ENCODE data around the gene CROCC2. TPM values are rescaled to one million over a fixed set of nuclear protein-coding genes. Genes with fewer than 3 reads are reported as not detected.

CROCC2 gene
- polyA plus RNA-seq, 1 of the 3 experiments (the other 2 are of a cell fraction): not detected

DNA sequence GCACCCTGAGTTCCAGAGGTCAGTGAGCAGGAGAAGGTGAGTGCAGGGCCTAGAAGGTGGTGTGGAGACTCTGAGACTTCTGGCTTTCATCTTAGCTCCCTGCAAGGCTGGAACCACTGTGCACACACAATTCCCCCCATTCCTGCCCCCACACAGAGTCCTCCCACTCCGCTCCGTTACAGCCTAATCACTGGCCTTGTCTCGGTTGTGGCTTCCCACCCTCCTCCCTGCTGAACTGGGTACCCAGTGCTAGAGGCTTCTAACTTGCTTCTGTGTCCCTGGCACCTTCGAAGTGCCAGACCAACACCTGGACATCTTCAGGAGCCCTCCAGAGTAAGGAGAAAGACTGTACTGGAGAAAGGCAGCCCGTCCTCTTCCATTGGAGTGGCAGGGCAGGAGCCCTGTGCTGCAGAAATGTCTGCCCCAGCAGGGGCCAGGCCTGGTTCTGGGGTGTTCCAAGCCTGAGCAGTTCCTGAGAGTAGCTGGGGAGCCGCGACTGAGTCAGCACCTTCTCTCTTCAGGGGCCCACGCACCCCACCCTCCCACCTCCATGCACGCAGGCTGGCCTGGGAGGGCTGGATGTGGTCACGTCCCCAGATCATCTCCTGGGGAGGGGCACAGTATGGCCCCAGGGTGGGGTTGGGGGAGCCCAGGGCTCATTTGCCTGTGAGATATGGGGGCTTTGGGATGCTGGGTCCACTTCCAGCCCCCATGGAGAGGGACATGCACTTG lies 23.4 kb downstream of the CROCC2 start (continued):
- TF ChIP-seq FOXM1 (IDR thresholded peaks at IDR 0.05; ENCODE audit: low read depth) (no peak), CHD2 (IDR thresholded peaks at IDR 0.05; ENCODE audit: low read length, partially characterized antibody) (no peak), TEAD4 (IDR thresholded peaks at IDR 0.05; ENCODE audit: borderline replicate concordance, insufficient read depth) (no peak), FOXJ3 (CRISPR knock-in tag; IDR thresholded peaks at IDR 0.05) (no peak), MXI1 (IDR thresholded peaks at IDR 0.05; ENCODE audit: low read depth, low read length) (no peak), MEF2A (IDR thresholded peaks at IDR 0.05; ENCODE audit: borderline replicate concordance, low read depth) (no peak), NRF1 (IDR thresholded peaks at IDR 0.05; ENCODE audit: low read depth, low read length) (no peak), POLR2AphosphoS5 (IDR thresholded peaks at IDR 0.05; ENCODE audit: low read depth, low read length) (no peak), TAF1 (IDR thresholded peaks at IDR 0.05; ENCODE audit: borderline replicate concordance, low read depth, low read length) (no peak)
- TF ChIP-seq, protein P1, sequence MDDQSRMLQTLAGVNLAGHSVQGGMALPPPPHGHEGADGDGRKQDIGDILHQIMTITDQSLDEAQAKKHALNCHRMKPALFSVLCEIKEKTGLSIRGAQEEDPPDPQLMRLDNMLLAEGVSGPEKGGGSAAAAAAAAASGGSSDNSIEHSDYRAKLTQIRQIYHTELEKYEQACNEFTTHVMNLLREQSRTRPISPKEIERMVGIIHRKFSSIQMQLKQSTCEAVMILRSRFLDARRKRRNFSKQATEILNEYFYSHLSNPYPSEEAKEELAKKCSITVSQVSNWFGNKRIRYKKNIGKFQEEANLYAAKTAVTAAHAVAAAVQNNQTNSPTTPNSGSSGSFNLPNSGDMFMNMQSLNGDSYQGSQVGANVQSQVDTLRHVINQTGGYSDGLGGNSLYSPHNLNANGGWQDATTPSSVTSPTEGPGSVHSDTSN (IDR thresholded peaks at IDR 0.05): no peak
- TF ChIP-seq, protein P2, sequence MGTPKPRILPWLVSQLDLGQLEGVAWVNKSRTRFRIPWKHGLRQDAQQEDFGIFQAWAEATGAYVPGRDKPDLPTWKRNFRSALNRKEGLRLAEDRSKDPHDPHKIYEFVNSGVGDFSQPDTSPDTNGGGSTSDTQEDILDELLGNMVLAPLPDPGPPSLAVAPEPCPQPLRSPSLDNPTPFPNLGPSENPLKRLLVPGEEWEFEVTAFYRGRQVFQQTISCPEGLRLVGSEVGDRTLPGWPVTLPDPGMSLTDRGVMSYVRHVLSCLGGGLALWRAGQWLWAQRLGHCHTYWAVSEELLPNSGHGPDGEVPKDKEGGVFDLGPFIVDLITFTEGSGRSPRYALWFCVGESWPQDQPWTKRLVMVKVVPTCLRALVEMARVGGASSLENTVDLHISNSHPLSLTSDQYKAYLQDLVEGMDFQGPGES (IDR thresholded peaks at IDR 0.05; ENCODE audit: low read depth, low read length): no peak

DNA sequence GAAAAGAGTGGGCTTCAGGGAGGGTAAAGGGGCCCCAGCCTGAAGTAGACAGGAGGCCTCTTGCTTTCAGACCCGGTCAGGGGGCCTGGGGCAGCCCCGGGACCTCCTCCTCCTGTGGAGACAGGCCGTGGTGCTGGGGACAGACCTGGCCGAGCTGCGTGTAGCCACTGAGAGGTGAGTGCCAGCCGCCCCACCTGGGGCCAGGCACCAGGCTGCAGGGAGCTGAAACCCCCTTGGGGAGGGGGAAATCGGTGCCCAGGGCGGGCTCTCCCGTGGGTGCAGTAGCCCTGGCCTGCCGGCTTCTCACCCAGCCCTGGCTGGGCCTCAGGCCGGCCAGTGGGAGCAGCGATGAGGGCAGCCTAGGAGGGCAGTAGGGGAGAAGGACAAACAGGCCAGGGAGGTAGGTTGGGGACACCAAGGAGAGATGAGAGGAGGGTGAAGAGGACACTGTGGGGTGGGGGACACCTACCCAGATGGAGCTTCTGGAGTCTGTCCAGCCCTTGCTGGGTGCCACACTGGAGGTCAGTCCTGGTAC lies 24.0 kb downstream of the CROCC2 start:
- Histone ChIP-seq H3K27me3 (ENCODE audit: insufficient read depth) (no peaks in the 10 kb centered on the region; the same call in 1 of the 2 replicates), H3K9ac (no peak overlapping the region), H3K4me2 (no peak overlapping the region), H3K27ac (ENCODE audit: low read depth in 2 of 2, low read length in 1 of 2) (no peak overlapping the region), H3F3A (replicated peaks; ENCODE audit: insufficient read depth) (peaks cover 5% of the 10 kb centered on the region), H4K20me1 (ENCODE audit: insufficient read depth) (no peaks in the 10 kb centered on the region), H3K4me3 (ENCODE audit: low read depth in 2 of 2, low read length in 1 of 2) (no peak overlapping the region), H3K9me2 (no peaks in the 10 kb centered on the region), H3K79me2 (ENCODE audit: insufficient read depth) (no peaks in the 10 kb centered on the region), H2AFZ (ENCODE audit: low read depth) (no peak overlapping the region), H3K36me3 (replicated peaks in 1 of 2; ENCODE audit: control insufficient read depth in 1 of 2, insufficient read depth in 2 of 2, low read length in 1 of 2) (no peaks in the 10 kb centered on the region), H3K9me3 (no peaks in the 10 kb centered on the region), H3K4me1 (ENCODE audit: control insufficient read depth in 1 of 2, insufficient read depth in 2 of 2, low read depth in 1 of 2, low read length in 1 of 2) (peaks cover 0 to 5% of the 10 kb centered on the region in 2 experiments; a peak in 1 of 4 replicates)
- POLR2A ChIA-PET: no interaction called here
- TF ChIP-seq MEF2A (IDR thresholded peaks at IDR 0.05; ENCODE audit: borderline replicate concordance, low read depth): no peak
- DNase-seq: peak; percentile 32
- CTCF ChIA-PET: interaction anchor here (0.7 to 1.8 kb wide), 2 partner anchors 16 to 40 kb away, joined by 3 to 5 read pairs; no protein-coding TSS in a partner anchor
- 46% methylated on average over 5 of the region's 12 CpGs for WGBS (ENCODE audit: low lambda C conversion rate)
